Chondrocyte (in vitro differentiated cells): ENCODE results near the gene CFAP77. TPM values are rescaled to one million over a fixed set of nuclear protein-coding genes. Genes with fewer than 3 reads are reported as not detected.

Experiments used
- DNase-seq: peaks from one replicate; pipeline ENCODE4 v3.0.0; 2021; ENCODE audit warnings: mixed read lengths, low spot score
- H3K27ac Mint-ChIP-seq: one replicate; pipeline ENCODE4 v1.8.0; 2021; ENCODE audit warnings: mild to moderate bottlenecking, moderate library complexity, mixed read lengths; ENCODE audit not compliant: unreplicated experiment
- H3K27me3 Mint-ChIP-seq: 2 replicates; pipeline ENCODE4 v1.8.0; 2021; ENCODE audit warnings: low read depth, mixed read lengths
- H3K36me3 Mint-ChIP-seq: 2 replicates; pipeline ENCODE4 v1.8.0; 2021; ENCODE audit warnings: low read depth, mixed read lengths
- H3K4me1 Mint-ChIP-seq: 2 replicates; pipeline ENCODE4 v1.8.0; 2021; ENCODE audit warnings: low read depth, mild to moderate bottlenecking, mixed read lengths
- H3K4me3 Mint-ChIP-seq: one replicate; pipeline ENCODE4 v1.8.0; 2021; ENCODE audit warnings: mild to moderate bottlenecking, moderate library complexity, mixed read lengths; ENCODE audit not compliant: unreplicated experiment
- H3K9me3 Mint-ChIP-seq: 2 replicates; pipeline ENCODE4 v1.8.0; 2021; ENCODE audit warnings: low read depth, mixed read lengths
- total RNA-seq: library from RNA; stranded (reverse); gene quantifications from 3 replicates; pipeline ENCODE4 v1.2.1, GENCODE V29; 2021
- TF ChIP-seq, protein P1 (sequence below): fragments of 200-600 bp; sonication (generic); IDR thresholded peaks from 2 replicates; pipeline ENCODE4 v1.5.0; 2021; ENCODE audit warnings: antibody characterized with exemption, mild to moderate bottlenecking, moderate library complexity

The CFAP77 gene
- total RNA-seq, 1 donor from 2014 or later: 0.47 TPM

DNA sequence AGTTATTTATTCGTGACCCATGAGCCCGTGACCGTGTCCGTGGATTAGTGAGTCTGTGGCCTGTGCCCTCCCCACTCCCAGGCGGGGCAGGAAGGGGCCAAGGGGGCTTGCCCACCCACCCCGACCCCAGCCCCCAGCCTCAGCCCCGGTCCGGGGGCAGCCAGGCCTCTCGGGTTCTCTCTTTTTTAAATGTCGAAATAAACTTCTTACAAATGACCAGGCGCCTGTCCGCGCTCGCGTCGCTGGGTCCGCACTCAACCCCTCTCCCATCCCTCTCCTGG, 180.0 kb downstream of the CFAP77 start:
- Mint-ChIP-seq H3K27me3 (peaks cover 57% of the 10 kb centered on the region), H3K27ac (no peak overlapping the region), H3K9me3 (no peaks in the 10 kb centered on the region), H3K36me3 (peaks cover 17% of the 10 kb centered on the region), H3K4me3 (no peak overlapping the region), H3K4me1 (peaks cover 5% of the 10 kb centered on the region)
- TF ChIP-seq, protein P1, sequence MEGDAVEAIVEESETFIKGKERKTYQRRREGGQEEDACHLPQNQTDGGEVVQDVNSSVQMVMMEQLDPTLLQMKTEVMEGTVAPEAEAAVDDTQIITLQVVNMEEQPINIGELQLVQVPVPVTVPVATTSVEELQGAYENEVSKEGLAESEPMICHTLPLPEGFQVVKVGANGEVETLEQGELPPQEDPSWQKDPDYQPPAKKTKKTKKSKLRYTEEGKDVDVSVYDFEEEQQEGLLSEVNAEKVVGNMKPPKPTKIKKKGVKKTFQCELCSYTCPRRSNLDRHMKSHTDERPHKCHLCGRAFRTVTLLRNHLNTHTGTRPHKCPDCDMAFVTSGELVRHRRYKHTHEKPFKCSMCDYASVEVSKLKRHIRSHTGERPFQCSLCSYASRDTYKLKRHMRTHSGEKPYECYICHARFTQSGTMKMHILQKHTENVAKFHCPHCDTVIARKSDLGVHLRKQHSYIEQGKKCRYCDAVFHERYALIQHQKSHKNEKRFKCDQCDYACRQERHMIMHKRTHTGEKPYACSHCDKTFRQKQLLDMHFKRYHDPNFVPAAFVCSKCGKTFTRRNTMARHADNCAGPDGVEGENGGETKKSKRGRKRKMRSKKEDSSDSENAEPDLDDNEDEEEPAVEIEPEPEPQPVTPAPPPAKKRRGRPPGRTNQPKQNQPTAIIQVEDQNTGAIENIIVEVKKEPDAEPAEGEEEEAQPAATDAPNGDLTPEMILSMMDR: no peak
- DNase-seq: no peak

DNA sequence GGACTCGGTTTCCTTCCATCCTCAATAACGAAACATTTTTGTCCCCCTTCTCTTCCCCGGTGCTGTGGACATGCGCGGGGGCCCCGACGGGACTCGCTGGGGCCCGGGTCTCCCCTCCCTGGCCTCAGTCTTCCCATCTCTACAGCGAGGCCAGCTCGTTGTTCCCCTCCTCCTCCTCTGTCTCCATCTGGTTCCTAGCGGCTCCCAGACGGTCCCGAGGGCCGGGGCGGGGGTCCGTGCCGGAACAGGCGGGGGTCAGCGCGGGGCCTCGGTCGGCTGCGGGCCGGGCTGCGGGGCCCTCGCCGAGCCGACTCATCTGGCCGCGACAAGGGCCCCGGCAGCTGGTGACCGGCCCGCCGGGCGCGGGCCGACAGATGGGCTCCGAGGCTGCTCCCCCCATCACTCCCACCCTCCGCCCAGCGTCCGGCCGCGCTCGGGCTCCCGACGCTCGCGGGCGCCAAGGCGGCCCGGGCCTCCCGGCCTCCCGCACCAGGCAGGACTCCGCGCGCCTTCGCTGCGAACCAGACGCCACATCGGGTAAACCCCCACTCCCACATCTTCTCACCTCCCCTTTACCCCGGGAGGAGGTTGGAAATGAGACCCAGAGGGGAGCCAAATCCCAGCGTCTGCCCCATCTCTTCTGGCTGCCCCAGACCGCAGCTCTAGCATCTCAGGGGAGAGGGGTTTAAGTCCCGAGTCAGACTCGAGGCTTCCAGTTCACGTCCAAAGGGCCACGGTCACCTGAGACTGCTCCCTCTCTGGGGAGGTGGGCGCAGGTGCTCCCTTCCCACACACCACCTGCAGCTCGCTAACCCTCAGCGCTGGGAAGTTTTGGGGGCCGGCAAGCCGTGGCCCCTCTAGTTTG, 180.5 kb downstream of the CFAP77 start:
- no peak overlapping the region for H3K27ac Mint-ChIP-seq

DNA sequence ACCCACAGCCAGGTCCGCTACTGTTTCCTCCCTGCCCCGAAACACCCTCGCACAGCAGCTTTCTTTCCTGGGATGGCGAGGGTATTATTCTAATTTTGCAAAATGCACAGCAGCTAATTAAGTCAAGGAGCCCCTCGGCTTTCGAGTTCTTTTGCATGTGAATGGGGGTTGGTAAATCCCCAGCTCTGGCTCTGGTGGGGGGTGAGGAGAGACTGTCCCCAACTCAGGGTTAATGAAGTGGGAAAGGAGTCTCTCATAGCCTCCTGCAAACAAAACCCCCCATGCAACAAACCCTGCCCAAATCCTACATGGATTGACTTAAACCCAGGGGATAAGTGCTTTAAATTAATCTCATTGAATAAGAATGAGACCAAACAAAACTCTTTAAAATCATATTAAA, 181.2 kb downstream of the CFAP77 start:
- no peak for DNase-seq
- Mint-ChIP-seq H3K9me3 (no peaks in the 10 kb centered on the region), H3K27me3 (peaks cover 44% of the 10 kb centered on the region), H3K36me3 (peaks cover 19% of the 10 kb centered on the region), H3K4me1 (peaks cover 3% of the 10 kb centered on the region), H3K4me3 (no peak overlapping the region), H3K27ac (no peak overlapping the region)
- TF ChIP-seq, protein P1: no peak

More for the DNA sequence above, 180.5 kb downstream of the CFAP77 start:
- H3K4me1 Mint-ChIP-seq: peaks cover 3% of the 10 kb centered on the region
- H3K9me3 Mint-ChIP-seq: no peaks in the 10 kb centered on the region
- peak; percentile 75 for DNase-seq
- TF ChIP-seq, protein P1: no peak
- H3K36me3 Mint-ChIP-seq: peaks cover 19% of the 10 kb centered on the region
- H3K27me3 Mint-ChIP-seq: peaks cover 51% of the 10 kb centered on the region
- H3K4me3 Mint-ChIP-seq: peak overlapping the region; percentile 19

DNA sequence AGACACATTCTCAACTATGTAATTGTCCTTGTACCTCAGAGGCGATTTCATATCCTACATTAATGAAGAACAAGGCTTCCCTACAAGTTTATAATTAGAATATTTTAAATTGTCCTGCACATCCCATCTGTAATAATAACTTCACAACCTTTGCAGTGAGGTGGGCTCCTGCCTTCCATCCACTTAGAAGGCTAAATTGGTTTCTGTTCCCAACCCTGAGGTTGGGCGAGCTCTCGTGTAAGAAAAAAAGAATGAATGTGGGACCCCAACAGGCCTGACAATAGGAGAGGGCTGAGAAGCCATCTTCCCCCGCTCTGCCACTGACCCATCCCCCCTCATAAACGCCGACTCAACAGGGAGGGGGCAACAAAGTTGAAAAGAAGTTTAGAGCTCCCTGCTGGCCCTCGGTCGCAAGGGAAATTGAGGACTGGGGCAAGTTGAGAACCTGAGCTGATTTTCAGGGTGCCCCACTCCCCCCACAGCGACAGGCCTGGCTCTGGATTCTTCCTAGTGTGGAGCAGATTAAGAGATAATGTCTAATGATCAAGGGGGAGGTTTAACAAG, 181.8 kb downstream of the CFAP77 start:
- Mint-ChIP-seq H3K4me1 (peaks cover 7% of the 10 kb centered on the region), H3K36me3 (peaks cover 23% of the 10 kb centered on the region), H3K27me3 (peaks cover 38% of the 10 kb centered on the region), H3K4me3 (no peak overlapping the region), H3K9me3 (no peaks in the 10 kb centered on the region), H3K27ac (no peak overlapping the region)
- TF ChIP-seq, protein P1: no peak
- DNase-seq: no peak

DNA sequence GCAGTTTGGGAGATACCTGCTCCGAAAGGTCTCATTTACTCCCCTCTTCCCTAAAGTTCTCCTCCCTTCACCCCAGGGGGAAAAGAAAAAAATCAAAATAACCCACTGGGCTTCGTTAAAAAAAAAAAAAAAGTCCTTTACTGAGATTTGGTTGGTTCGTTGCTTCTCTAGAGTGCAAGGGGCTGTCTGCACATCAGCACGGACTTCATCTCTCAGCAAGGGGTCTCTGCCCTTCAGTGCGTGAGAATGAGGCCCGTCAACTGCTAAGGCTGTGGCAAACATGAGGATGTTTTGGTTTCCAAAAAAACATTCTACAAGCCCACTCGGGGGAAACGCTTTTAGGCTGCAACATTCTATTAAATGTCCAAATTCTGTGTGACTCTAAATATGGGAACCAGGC, 182.4 kb downstream of the CFAP77 start:
- Mint-ChIP-seq H3K4me3 (no peak overlapping the region), H3K36me3 (peaks cover 23% of the 10 kb centered on the region), H3K4me1 (peaks cover 12% of the 10 kb centered on the region), H3K9me3 (no peaks in the 10 kb centered on the region), H3K27me3 (peaks cover 37% of the 10 kb centered on the region), H3K27ac (no peak overlapping the region)
- no peak for DNase-seq
- TF ChIP-seq, protein P1: no peak
